H9 (cell line): ENCODE results near the gene HEATR5A. TPM values are rescaled to one million over a fixed set of nuclear protein-coding genes. Genes with fewer than 3 reads are reported as not detected.

Experiments
- DNase-seq: peaks from one replicate; pipeline ENCODE4 v3.0.0-alpha.2; 2017
- H2AFZ ChIP-seq: one replicate; pipeline ENCODE4 v1.6.1; 2013; ENCODE audit warnings: mild to moderate bottlenecking, low read length, control low read depth, moderate library complexity
- H2AK5ac ChIP-seq: 2 replicates; pipeline ENCODE4 v1.6.1; 2013; ENCODE audit warnings: low read length, control low read depth, mixed read lengths; ENCODE audit not compliant: insufficient read length
- H2BK120ac ChIP-seq: one replicate; pipeline ENCODE4 v1.6.1; 2013; ENCODE audit warnings: low read depth, mild to moderate bottlenecking, low read length, control low read depth, inconsistent platforms; ENCODE audit not compliant: poor library complexity, severe bottlenecking
- H2BK12ac ChIP-seq: 2 replicates; pipeline ENCODE4 v1.6.1; 2013; ENCODE audit warnings: low read length, control low read depth, mixed read lengths, low read depth; ENCODE audit not compliant: insufficient read length
- H2BK15ac ChIP-seq: 2 replicates; pipeline ENCODE4 v1.6.1; 2013; ENCODE audit warnings: low read depth, low read length, control low read depth
- H2BK20ac ChIP-seq: one replicate; pipeline ENCODE4 v1.6.1; 2013; ENCODE audit warnings: low read depth, mild to moderate bottlenecking, low read length, control low read depth, inconsistent platforms; ENCODE audit not compliant: poor library complexity, severe bottlenecking
- H2BK5ac ChIP-seq: 2 replicates; pipeline ENCODE4 v1.6.1; 2013; ENCODE audit warnings: low read length, control low read depth, mixed read lengths; ENCODE audit not compliant: insufficient read length
- H3K14ac ChIP-seq: 2 replicates; pipeline ENCODE4 v1.6.1; 2013; ENCODE audit warnings: low read length, control low read depth; ENCODE audit not compliant: insufficient read depth
- H3K18ac ChIP-seq: 2 replicates; pipeline ENCODE4 v1.6.1; 2013; ENCODE audit warnings: low read depth, mild to moderate bottlenecking, mixed read lengths, low read length, control low read depth; ENCODE audit not compliant: insufficient read length
- H3K23ac ChIP-seq: 2 replicates; pipeline ENCODE4 v1.6.1; 2013; ENCODE audit warnings: low read length, control low read depth, mixed read lengths, low read depth; ENCODE audit not compliant: insufficient read length
- H3K23me2 ChIP-seq: 2 replicates; pipeline ENCODE4 v1.6.1; 2013; ENCODE audit warnings: low read depth, mild to moderate bottlenecking, mixed read lengths, low read length, control low read depth; ENCODE audit not compliant: insufficient read length, poor library complexity, severe bottlenecking
- H3K27ac ChIP-seq: 2 replicates; pipeline ENCODE4 v1.5.1; 2013; ENCODE audit warnings: low read length, control low read depth, mixed read lengths, low read depth; ENCODE audit not compliant: insufficient read length
- H3K27me3 ChIP-seq: 2 replicates; pipeline ENCODE4 v1.6.1; 2013; ENCODE audit warnings: low read length, control low read depth, inconsistent platforms; ENCODE audit not compliant: insufficient read depth
- H3K4ac ChIP-seq: 2 replicates; pipeline ENCODE4 v1.6.1; 2013; ENCODE audit warnings: low read depth, mild to moderate bottlenecking, control low read depth, inconsistent platforms, low read length, moderate library complexity
- H3K4me1 ChIP-seq: 2 replicates; pipeline ENCODE4 v1.6.1; 2013; ENCODE audit warnings: low read length, control low read depth, inconsistent platforms; ENCODE audit not compliant: insufficient read depth
- H3K4me2 ChIP-seq: 2 replicates; pipeline ENCODE4 v1.6.1; 2013; ENCODE audit warnings: low read length, control low read depth, mixed read lengths; ENCODE audit not compliant: insufficient read length, insufficient read depth
- H3K56ac ChIP-seq: 2 replicates; pipeline ENCODE4 v1.6.1; 2013; ENCODE audit warnings: low read depth, mild to moderate bottlenecking, mixed read lengths, low read length, control low read depth; ENCODE audit not compliant: insufficient read length
- H3K79me1 ChIP-seq: 2 replicates; pipeline ENCODE4 v1.6.1; 2013; ENCODE audit warnings: low read depth, mild to moderate bottlenecking, moderate library complexity, low read length, control low read depth, inconsistent platforms; ENCODE audit not compliant: insufficient read depth, poor library complexity, severe bottlenecking
- H3K79me2 ChIP-seq: 2 replicates; pipeline ENCODE4 v1.6.1; 2013; ENCODE audit warnings: low read length, control low read depth, inconsistent platforms; ENCODE audit not compliant: insufficient read depth
- H3K9ac ChIP-seq: 2 replicates; pipeline ENCODE4 v1.6.1; 2013; ENCODE audit warnings: low read length, control low read depth, mixed read lengths; ENCODE audit not compliant: insufficient read length; ENCODE audit errors: extremely low read depth
- H3K9me3 ChIP-seq: one replicate; pipeline ENCODE4 v1.6.1; 2013; ENCODE audit warnings: low read depth, low read length, inconsistent platforms; ENCODE audit not compliant: control insufficient read depth
- H3T11ph ChIP-seq: one replicate; pipeline ENCODE4 v1.6.1; 2013; ENCODE audit warnings: mild to moderate bottlenecking, low read length, control low read depth, inconsistent platforms
- H4K20me1 ChIP-seq: one replicate; pipeline ENCODE4 v1.6.1; 2013; ENCODE audit not compliant: control insufficient read depth, insufficient read length, insufficient read depth
- H4K5ac ChIP-seq: 2 replicates; pipeline ENCODE4 v1.6.1; 2013; ENCODE audit warnings: low read depth, mild to moderate bottlenecking, mixed read lengths, low read length, control low read depth; ENCODE audit not compliant: insufficient read length
- H4K8ac ChIP-seq: replicated peaks from 2 replicates; pipeline ENCODE4 v1.6.1; 2013; ENCODE audit warnings: low read length, control low read depth, mixed read lengths, low read depth; ENCODE audit not compliant: insufficient read length
- H4K91ac ChIP-seq: 2 replicates; pipeline ENCODE4 v1.6.1; 2013; ENCODE audit warnings: low read depth, mild to moderate bottlenecking, moderate library complexity, mixed read lengths, low read length, control low read depth; ENCODE audit not compliant: insufficient read length
- H3K27ac Mint-ChIP-seq, 3 experiments: 2 replicates in 2 of 3; 3 replicates in 1 of 3; pipeline ENCODE4 v1.8.0; 2020 to 2021; ENCODE audit warnings: mixed read lengths in 3 of 3, mild to moderate bottlenecking in 1 of 3, moderate library complexity in 1 of 3
- H3K27me3 Mint-ChIP-seq: 2 replicates; pipeline ENCODE4 v1.8.0; 2021; ENCODE audit warnings: low read depth, mild to moderate bottlenecking, moderate library complexity, mixed read lengths
- H3K36me3 Mint-ChIP-seq, 3 experiments: 2 replicates in 2 of 3; 3 replicates in 1 of 3; pipeline ENCODE4 v1.8.0; 2020 to 2021; ENCODE audit warnings: low read depth in 3 of 3, mixed read lengths in 3 of 3; ENCODE audit not compliant: insufficient read depth in 1 of 3
- H3K4me1 Mint-ChIP-seq, 2 experiments: 2 replicates each; pipeline ENCODE4 v1.8.0; 2020; ENCODE audit warnings: mixed read lengths in 2 of 2
- H3K4me3 Mint-ChIP-seq, 2 experiments: 2 replicates in 1 of 2; 3 replicates in 1 of 2; pipeline ENCODE4 v1.8.0; 2020 to 2021; ENCODE audit warnings: mild to moderate bottlenecking in 2 of 2, mixed read lengths in 2 of 2, moderate library complexity in 1 of 2
- H3K9me3 Mint-ChIP-seq, 2 experiments: 2 replicates in 1 of 2; 3 replicates in 1 of 2; pipeline ENCODE4 v1.8.0; 2020; ENCODE audit warnings: mild to moderate bottlenecking in 2 of 2, mixed read lengths in 2 of 2, moderate library complexity in 1 of 2
- WGBS: extraction: QIAGEN DNeasy Blood & Tissue Kit; methylation state at CpG from one replicate; pipeline ENCODE4 v1.1.7; 2013; ENCODE audit warnings: missing lambda C conversion rate, low lambda C conversion rate, mixed read lengths; ENCODE audit not compliant: insufficient read length; ENCODE audit errors: extremely low coverage; 5-methylcytosine and 5-hydroxymethylcytosine counted together
- total RNA-seq: library from RNA; stranded (reverse); gene quantifications from 2 replicates; pipeline ENCODE4 v1.2.1, GENCODE V29; 2021
- TF ChIP-seq, protein P1 (sequence below): fragments of 200-600 bp; sonication (generic); conservative IDR thresholded peaks from 3 replicates; pipeline ENCODE4 v1.8.0; 2021; ENCODE audit warnings: antibody characterized with exemption, mild to moderate bottlenecking

The HEATR5A gene
- total RNA-seq, 1 experiment from 2014 or later: 21.2 TPM

DNA sequence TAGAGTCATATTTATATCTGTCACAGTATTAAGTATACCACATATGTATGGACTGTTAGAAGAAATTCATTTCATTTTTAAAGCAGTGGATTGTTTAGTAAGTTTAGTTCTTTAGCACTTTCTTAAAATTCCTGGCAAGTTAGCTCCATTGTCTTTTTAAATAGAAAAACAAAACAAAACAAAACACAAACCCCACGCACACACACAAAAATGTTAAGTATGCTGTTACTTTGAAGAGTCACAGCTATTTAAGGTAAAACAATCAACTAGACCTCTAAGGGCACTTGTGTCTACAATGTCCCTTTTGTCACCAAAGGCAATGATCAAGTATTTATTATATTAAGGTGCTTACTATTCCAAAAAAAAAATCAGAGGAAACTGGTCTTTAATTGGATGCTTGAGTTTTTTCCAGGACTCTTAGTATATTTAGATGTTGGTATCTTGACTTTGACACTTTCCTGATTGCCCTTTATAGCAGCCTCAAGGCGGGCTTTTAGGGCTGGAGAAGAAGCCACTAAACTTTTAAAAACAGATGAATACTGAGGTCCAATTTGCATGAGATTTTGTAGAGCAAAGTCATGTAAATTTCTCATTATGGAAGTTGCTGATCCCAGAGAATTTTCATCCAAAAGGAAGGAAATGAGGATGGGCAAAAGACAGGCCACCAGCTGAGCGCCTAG lies 127.3 kb downstream of the HEATR5A start:
- H3K4me1 ChIP-seq: peaks cover 2% of the 10 kb centered on the region; the same call in 1 of the 2 replicates
- H2BK5ac ChIP-seq: no peak overlapping the region
- peak overlapping the region; percentile 13 for H3K4me2 ChIP-seq
- Mint-ChIP-seq H3K27ac (peak overlapping the region; percentile 95 to 98 (median 97)), H3K4me1 (peaks cover 24 to 29% of the 10 kb centered on the region in 2 experiments), H3K4me3 (peak overlapping the region in 1 of 2 experiments; percentile 57; a peak in 4 of 5 replicates), H3K9me3 (no peaks in the 10 kb centered on the region), H3K27me3 (no peaks in the 10 kb centered on the region; the same call in 1 of the 2 replicates), H3K36me3 (peaks cover 3 to 5% (median 5%) of the 10 kb centered on the region in 3 experiments; a peak in 5 of 7 replicates)
- H2AFZ ChIP-seq: no peak overlapping the region
- no peak overlapping the region for H4K8ac ChIP-seq
- H2BK20ac ChIP-seq: no peak overlapping the region
- H2AK5ac ChIP-seq: no peak overlapping the region
- H3K27ac ChIP-seq: peak overlapping the region; percentile 92
- no peaks in the 10 kb centered on the region for H3K27me3 ChIP-seq
- H3K56ac ChIP-seq: no peak overlapping the region
- no CpG with 5 or more reads among the region's 3 CpGs for WGBS
- H3K4ac ChIP-seq: no peak overlapping the region
- no peak for DNase-seq
- H4K20me1 ChIP-seq: no peaks in the 10 kb centered on the region
- H4K91ac ChIP-seq: no peak overlapping the region
- H3K79me2 ChIP-seq: no peaks in the 10 kb centered on the region
- peak overlapping the region; percentile 36 for H3T11ph ChIP-seq
- no peak overlapping the region for H4K5ac ChIP-seq
- no peaks in the 10 kb centered on the region for H3K9me3 ChIP-seq
- TF ChIP-seq, protein P1, sequence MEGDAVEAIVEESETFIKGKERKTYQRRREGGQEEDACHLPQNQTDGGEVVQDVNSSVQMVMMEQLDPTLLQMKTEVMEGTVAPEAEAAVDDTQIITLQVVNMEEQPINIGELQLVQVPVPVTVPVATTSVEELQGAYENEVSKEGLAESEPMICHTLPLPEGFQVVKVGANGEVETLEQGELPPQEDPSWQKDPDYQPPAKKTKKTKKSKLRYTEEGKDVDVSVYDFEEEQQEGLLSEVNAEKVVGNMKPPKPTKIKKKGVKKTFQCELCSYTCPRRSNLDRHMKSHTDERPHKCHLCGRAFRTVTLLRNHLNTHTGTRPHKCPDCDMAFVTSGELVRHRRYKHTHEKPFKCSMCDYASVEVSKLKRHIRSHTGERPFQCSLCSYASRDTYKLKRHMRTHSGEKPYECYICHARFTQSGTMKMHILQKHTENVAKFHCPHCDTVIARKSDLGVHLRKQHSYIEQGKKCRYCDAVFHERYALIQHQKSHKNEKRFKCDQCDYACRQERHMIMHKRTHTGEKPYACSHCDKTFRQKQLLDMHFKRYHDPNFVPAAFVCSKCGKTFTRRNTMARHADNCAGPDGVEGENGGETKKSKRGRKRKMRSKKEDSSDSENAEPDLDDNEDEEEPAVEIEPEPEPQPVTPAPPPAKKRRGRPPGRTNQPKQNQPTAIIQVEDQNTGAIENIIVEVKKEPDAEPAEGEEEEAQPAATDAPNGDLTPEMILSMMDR: no peak
- H3K18ac ChIP-seq: no peak overlapping the region
- H2BK12ac ChIP-seq: peak overlapping the region; percentile 14
- no peak overlapping the region for H2BK120ac ChIP-seq
- H3K23ac ChIP-seq: no peak overlapping the region
- H3K14ac ChIP-seq: no peak overlapping the region
- H3K79me1 ChIP-seq: no peaks in the 10 kb centered on the region
- H2BK15ac ChIP-seq: no peak overlapping the region
- no peak overlapping the region for H3K9ac ChIP-seq
- H3K23me2 ChIP-seq: no peaks in the 10 kb centered on the region
